ENCODE measurements around the gene CACNA2D4. TPM values are rescaled to one million over a fixed set of nuclear protein-coding genes. Genes with fewer than 3 reads are reported as not detected.

The CACNA2D4 gene
- total RNA-seq, 1 experiment from 2014 or later, result not detected

DNA sequence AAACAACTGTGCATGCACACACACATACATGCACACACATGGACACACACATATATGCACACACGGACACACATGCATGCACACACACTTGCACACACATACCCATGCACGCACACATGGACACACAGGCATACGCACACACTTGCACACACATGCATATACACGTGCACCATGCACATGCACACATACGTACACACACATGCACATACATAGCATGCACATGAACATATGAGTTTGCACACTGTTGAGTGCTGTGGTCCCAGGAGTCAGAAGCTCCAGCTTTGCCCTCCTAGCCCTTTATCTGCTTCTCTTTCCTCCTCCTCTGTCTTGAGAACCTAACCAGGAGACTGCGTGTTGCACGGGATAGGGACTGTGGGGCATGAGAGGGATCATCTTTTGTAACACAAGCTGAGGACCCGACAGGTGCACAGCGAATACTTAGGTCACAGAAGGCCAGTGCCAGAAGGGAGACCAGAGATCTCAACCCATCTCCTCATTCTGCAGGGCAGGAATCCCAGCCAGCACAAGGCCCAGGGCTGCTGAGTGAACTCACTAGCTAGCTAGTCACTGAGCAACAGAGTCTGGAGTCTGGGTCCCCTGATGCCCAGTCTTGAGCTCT is 101.6 kb downstream of the CACNA2D4 start:
- Histone ChIP-seq H3K9ac (ENCODE audit: low read length) (no peak overlapping the region), H3K79me2 (ENCODE audit: low read length) (no peaks in the 10 kb centered on the region), H3K4me3 (ENCODE audit: low read length) (no peak overlapping the region), H3K27me3 (ENCODE audit: low read length) (peaks cover 59% of the 10 kb centered on the region), H3K27ac (ENCODE audit: low read length) (no peak overlapping the region), H2AFZ (ENCODE audit: low read length) (no peak overlapping the region), H3F3A (ENCODE audit: low read length, unreplicated experiment) (no peaks in the 10 kb centered on the region), H3K4me1 (ENCODE audit: insufficient read depth, low read length) (no peaks in the 10 kb centered on the region), H3K9me3 (ENCODE audit: low read length) (no peaks in the 10 kb centered on the region), H3K9me2 (replicated peaks; ENCODE audit: low read length) (no peaks in the 10 kb centered on the region), H4K20me1 (ENCODE audit: low read length) (no peaks in the 10 kb centered on the region), H3K36me3 (ENCODE audit: low read depth, low read length) (no peaks in the 10 kb centered on the region), H3K4me2 (ENCODE audit: low read length) (no peak overlapping the region)
- no TSS peak for BruUV-seq (replicated peaks)
- TF ChIP-seq EZH2 (IDR thresholded peaks at IDR 0.05; ENCODE audit: low read length, unreplicated experiment) (no peak), CTCF (conservative IDR thresholded peaks at IDR 0.05; ENCODE audit: low read depth, low read length) (no peak), EZH2phosphoT487 (IDR thresholded peaks at IDR 0.05; ENCODE audit: borderline replicate concordance, low read length) (no peak)
- POLR2A ChIA-PET (ENCODE audit: unreplicated experiment), result no interaction called here
- intact Hi-C loops (cut with micrococcal nuclease), result no loop called here
- ATAC-seq, result no peak
- CTCF ChIA-PET, result no interaction called here
- no peak for DNase-seq

DNA sequence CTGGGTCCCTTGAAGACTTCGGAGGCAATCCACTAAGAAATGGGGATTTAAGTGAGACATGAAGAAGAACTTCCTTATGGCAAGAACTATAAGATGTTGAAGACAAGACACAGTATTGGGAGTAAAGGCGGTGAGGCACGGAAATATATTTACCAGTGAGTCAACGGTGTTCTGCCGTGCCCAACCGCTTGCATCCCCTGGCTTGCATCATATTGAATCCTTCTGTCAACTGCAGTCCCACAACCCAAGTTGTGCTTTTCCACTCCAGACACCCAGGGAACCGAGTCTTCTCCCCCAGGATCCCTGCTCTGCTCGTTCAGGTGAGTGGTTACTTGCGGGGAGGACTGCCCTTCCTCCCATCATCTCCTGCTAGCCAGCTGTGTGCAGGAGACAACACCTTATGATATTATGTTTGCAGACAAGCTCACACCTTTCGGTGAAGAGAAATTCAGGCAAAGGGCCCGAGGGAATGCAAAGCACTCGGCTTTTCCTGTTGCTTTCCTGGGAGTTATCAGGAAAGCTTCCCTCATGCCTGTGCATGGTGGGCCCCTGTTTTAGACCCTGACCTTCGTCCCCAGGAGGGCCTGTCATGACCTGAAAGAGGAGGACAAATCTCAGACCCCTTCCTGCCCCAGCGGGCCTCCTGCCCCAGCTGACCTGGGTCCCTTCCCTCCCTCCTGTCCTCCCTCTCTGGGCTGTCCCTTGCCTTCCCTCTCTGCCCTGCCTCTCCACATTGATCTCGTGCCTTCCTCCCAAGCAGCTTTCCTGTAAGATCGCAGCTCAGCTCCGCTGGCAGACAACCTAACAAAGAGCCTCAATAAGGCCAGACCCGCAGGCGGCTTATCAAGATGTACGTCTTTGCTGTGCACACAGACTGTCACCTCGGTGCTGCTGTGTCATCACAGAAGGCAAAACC is 102.4 kb downstream of the CACNA2D4 start:
- no peak overlapping the region for H2AFZ ChIP-seq (ENCODE audit: low read length)
- POLR2A ChIA-PET (ENCODE audit: unreplicated experiment), result no interaction called here
- no peaks in the 10 kb centered on the region for H3K4me1 ChIP-seq (ENCODE audit: insufficient read depth, low read length)
- no peaks in the 10 kb centered on the region for H3K9me3 ChIP-seq (ENCODE audit: low read length)
- CTCF ChIA-PET, result no interaction called here
- TF ChIP-seq EZH2 (IDR thresholded peaks at IDR 0.05; ENCODE audit: low read length, unreplicated experiment) (no peak), CTCF (conservative IDR thresholded peaks at IDR 0.05; ENCODE audit: low read depth, low read length) (no peak), EZH2phosphoT487 (IDR thresholded peaks at IDR 0.05; ENCODE audit: borderline replicate concordance, low read length) (no peak)
- no peak for ATAC-seq
- H3K9me2 ChIP-seq (replicated peaks; ENCODE audit: low read length), result no peaks in the 10 kb centered on the region
- peaks cover 51% of the 10 kb centered on the region for H3K27me3 ChIP-seq (ENCODE audit: low read length)
- no TSS peak for BruUV-seq (replicated peaks)
- no peak overlapping the region for H3K4me3 ChIP-seq (ENCODE audit: low read length)
- intact Hi-C loops (cut with micrococcal nuclease), result no loop called here
- H3K27ac ChIP-seq (ENCODE audit: low read length), result no peak overlapping the region
- no peaks in the 10 kb centered on the region for H3K36me3 ChIP-seq (ENCODE audit: low read depth, low read length)
- no peak overlapping the region for H3K9ac ChIP-seq (ENCODE audit: low read length)
- H3K4me2 ChIP-seq (ENCODE audit: low read length), result no peak overlapping the region
- H3K79me2 ChIP-seq (ENCODE audit: low read length), result no peaks in the 10 kb centered on the region
- no peaks in the 10 kb centered on the region for H4K20me1 ChIP-seq (ENCODE audit: low read length)
- no peak for DNase-seq
- no peaks in the 10 kb centered on the region for H3F3A ChIP-seq (ENCODE audit: low read length, unreplicated experiment)

GRCh38 chr12:1815108-1815507 is 103.3 kb downstream of the CACNA2D4 start:
- Histone ChIP-seq H3K9me3 (ENCODE audit: low read length) (no peaks in the 10 kb centered on the region), H3K4me3 (ENCODE audit: low read length) (no peak overlapping the region), H3K9ac (ENCODE audit: low read length) (no peak overlapping the region), H2AFZ (ENCODE audit: low read length) (no peak overlapping the region), H3K79me2 (ENCODE audit: low read length) (no peaks in the 10 kb centered on the region), H3K4me1 (ENCODE audit: insufficient read depth, low read length) (no peaks in the 10 kb centered on the region), H3K9me2 (replicated peaks; ENCODE audit: low read length) (no peaks in the 10 kb centered on the region), H3K27ac (ENCODE audit: low read length) (no peak overlapping the region), H3K27me3 (ENCODE audit: low read length) (peaks cover 41% of the 10 kb centered on the region), H4K20me1 (ENCODE audit: low read length) (no peaks in the 10 kb centered on the region), H3K4me2 (ENCODE audit: low read length) (no peak overlapping the region), H3F3A (ENCODE audit: low read length, unreplicated experiment) (no peaks in the 10 kb centered on the region), H3K36me3 (ENCODE audit: low read depth, low read length) (no peaks in the 10 kb centered on the region)
- ChIA-PET CTCF (no interaction called here), POLR2A (ENCODE audit: unreplicated experiment) (no interaction called here)
- DNase-seq, result no peak
- ATAC-seq, result no peak
- TF ChIP-seq CTCF (conservative IDR thresholded peaks at IDR 0.05; ENCODE audit: low read depth, low read length), result no peak
- no peak for TF ChIP-seq EZH2phosphoT487 (IDR thresholded peaks at IDR 0.05; ENCODE audit: borderline replicate concordance, low read length)
- TF ChIP-seq EZH2 (IDR thresholded peaks at IDR 0.05; ENCODE audit: low read length, unreplicated experiment), result no peak
- intact Hi-C loops (cut with micrococcal nuclease), result no loop called here
- BruUV-seq (replicated peaks), result no TSS peak
